Esophagus squamous epithelium (tissue), 4 donors: ENCODE measurements around the gene IKBKE.

Experiments
- POLR2A ChIP-seq, 4 donors: fragments of 450-650 bp; IDR thresholded peaks; one replicate each; pipeline ENCODE4 v1.6.1; 2017; ENCODE audit warnings: antibody characterized with exemption in 4 of 4, mild to moderate bottlenecking in 4 of 4, moderate library complexity in 3 of 4
- TF ChIP-seq, protein P1 (sequence below), 6 experiments: fragments of 450-650 bp in 4 of 6; fragments of 200-600 bp in 2 of 6; sonication (generic) in 2 of 6; IDR thresholded peaks; one replicate each; pipeline ENCODE4 v1.5.1; 2016 to 2019; ENCODE audit warnings: antibody characterized with exemption in 6 of 6, mild to moderate bottlenecking in 4 of 6, moderate library complexity in 4 of 6

DNA sequence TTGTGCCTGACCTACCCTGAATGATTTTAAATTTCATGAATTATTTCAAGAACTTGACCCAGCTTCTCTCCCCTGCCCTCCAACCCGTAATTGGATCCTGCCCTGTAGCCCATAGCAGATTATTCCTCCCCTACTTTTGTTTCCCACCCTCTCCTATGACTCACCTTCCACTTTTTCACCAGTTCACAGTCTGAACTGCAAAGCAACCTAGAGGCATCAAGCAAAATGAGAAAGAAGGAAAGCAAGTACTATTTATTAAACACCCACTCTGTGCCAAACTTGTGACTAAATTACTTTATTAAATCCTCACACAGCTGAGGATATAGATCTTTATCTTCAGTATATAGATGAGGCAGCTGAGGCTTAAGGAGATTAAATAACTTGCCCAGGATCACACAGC lies 20.7 kb upstream of the IKBKE start:
- TF ChIP-seq, protein P1, sequence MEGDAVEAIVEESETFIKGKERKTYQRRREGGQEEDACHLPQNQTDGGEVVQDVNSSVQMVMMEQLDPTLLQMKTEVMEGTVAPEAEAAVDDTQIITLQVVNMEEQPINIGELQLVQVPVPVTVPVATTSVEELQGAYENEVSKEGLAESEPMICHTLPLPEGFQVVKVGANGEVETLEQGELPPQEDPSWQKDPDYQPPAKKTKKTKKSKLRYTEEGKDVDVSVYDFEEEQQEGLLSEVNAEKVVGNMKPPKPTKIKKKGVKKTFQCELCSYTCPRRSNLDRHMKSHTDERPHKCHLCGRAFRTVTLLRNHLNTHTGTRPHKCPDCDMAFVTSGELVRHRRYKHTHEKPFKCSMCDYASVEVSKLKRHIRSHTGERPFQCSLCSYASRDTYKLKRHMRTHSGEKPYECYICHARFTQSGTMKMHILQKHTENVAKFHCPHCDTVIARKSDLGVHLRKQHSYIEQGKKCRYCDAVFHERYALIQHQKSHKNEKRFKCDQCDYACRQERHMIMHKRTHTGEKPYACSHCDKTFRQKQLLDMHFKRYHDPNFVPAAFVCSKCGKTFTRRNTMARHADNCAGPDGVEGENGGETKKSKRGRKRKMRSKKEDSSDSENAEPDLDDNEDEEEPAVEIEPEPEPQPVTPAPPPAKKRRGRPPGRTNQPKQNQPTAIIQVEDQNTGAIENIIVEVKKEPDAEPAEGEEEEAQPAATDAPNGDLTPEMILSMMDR (IDR thresholded peaks at IDR 0.05) = no peak
- TF ChIP-seq POLR2A (IDR thresholded peaks at IDR 0.05) = no peak
